GM12874 (cell line): ENCODE results near the gene CYBB.

ENCODE experiments used
- TF ChIP-seq, protein P1 (sequence below): IDR thresholded peaks from 2 replicates; pipeline ENCODE4 v1.5.1; 2011; ENCODE audit warnings: low read depth, mild to moderate bottlenecking, control low read depth, low read length, moderate library complexity; ENCODE audit not compliant: insufficient read depth

Gene CYBB

DNA sequence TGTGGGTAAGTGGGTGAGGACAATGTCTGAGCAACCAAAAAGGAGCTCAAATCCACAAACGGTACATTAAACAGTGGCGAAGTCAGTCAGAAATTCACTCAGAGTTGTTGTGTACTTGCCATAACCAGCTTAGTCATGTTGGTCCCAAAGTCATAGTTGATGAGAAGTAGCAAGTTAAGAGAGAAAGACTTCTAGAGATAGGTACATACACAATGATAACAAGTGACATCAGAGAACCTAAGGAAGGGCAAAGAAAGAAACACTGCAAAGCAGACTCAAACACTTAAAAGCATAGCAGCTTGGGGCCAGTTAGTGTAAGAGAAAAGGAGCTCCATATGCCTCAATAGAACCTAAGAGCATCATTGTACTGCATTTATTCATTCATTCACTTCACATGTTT lies 37.3 kb downstream of the CYBB start:
- TF ChIP-seq, protein P1, sequence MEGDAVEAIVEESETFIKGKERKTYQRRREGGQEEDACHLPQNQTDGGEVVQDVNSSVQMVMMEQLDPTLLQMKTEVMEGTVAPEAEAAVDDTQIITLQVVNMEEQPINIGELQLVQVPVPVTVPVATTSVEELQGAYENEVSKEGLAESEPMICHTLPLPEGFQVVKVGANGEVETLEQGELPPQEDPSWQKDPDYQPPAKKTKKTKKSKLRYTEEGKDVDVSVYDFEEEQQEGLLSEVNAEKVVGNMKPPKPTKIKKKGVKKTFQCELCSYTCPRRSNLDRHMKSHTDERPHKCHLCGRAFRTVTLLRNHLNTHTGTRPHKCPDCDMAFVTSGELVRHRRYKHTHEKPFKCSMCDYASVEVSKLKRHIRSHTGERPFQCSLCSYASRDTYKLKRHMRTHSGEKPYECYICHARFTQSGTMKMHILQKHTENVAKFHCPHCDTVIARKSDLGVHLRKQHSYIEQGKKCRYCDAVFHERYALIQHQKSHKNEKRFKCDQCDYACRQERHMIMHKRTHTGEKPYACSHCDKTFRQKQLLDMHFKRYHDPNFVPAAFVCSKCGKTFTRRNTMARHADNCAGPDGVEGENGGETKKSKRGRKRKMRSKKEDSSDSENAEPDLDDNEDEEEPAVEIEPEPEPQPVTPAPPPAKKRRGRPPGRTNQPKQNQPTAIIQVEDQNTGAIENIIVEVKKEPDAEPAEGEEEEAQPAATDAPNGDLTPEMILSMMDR: no peak

DNA sequence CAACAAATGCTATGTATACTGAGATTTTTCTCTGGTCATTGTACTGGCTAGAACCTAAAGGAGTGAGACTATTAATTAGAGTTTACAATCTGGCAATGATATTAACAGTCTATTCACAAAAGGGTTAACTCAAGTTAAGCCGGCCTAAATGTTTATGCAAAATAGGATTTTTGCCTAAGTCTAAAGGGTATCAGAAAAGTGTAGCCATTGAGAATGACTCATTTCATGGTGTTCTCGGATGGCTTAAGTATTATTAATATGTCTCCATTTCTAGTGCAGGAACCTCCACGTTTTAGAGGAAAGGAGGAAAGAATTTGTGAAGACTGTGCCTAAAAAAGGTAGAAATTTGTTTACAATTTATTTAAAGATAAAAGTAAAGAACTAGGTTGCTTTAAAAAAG lies 37.7 kb downstream of the CYBB start:
- TF ChIP-seq, protein P1: no peak

DNA sequence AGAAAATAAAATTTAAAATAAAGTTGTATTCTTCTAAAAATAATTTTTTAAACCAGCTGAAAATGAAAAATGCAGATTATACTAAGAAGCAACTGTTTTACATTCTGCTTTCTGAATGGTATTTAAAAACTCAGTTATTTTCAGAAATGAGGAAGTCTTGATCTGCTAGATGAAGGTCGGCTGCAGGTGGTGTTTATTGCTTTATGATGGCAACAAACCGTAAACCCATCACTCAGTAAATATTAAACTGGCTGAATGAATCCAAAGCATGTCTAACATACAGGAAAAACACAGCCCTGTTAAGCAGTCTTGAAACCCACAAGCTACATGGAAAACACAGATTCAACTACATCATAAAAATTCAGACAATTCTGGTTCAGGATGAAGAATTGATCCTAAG lies 38.2 kb downstream of the CYBB start:
- TF ChIP-seq, protein P1: no peak

DNA sequence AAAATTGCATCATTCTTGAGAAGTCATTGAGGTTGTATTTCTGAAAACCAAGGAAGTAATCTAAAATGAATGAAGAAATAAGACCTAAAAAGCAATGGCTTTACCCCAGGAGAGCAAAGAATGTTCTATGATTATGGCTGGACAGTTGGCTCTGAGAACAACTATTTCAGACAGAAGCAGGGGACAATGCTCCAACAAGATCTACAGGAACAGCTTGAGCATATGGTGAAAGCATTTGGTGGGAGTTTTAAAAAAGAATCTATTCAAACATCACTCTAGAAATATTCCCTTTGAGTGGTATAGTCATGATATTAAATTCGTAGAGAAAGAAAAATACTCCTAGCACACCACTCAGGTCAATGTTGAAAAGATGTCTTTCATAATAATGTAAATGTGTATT lies 40.8 kb downstream of the CYBB start:
- TF ChIP-seq, protein P1: no peak

- TF ChIP-seq, protein P1: no peak
Observed at GRCh38 chrX:37824491-37825214, 44.8 kb downstream of the CYBB start.

DNA sequence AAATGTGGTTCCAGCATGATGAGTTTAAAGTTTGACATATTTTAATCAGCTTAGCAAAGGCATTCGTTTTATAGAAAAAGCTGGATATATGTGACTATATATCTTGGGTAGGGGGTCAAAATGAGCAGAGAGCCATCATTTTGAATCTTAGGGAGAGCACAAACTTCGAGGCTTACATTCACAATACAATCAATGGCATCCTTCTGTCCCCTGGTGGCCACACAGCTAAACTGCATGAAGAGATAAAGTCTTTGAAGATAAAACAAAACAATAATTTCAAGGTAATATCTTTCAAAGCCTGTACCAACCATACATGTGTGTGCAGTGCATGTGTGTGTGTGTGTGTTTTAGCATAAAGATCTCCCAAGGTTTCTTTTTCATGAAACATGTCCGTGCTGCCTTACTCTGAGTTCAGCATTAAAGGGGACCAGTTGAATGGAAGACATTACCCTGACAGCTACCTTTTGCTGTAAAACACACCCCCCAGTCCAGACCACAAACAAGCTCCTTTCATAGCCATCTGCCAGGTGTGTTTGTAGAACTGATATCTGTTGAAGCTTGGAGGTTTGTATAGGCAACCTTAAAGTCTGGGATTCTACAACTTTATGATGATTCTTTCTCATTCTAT lies 45.5 kb downstream of the CYBB start:
- TF ChIP-seq, protein P1: peak; percentile 66

DNA sequence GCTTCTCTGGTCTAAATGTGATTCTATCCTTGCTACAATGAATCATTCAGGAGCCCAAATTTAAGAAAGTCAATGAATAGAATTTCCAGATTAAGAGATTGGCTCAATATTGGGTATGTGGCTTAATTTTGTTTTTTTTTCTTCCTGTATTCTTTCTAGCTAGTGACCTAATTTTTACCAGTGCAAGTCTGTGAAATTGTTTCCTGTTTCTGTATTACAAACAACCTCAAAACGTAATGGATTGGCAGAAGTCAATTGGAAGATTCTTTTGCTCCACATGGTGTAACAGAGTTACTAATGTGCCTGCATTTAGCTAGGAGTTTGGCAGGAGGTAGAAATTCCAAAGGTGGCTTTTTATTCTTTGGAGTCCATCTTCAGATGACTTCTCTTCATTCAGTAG lies 49.9 kb downstream of the CYBB start:
- TF ChIP-seq, protein P1: no peak
